CD4-positive, alpha-beta memory T cell (primary cell): ENCODE results near the gene TMEM190. TPM values are rescaled to one million over a fixed set of nuclear protein-coding genes. Genes with fewer than 3 reads are reported as not detected.
"Not testable (repeated sequence)": the region's sequence is repeated elsewhere in the genome, so short reads cannot be mapped to it uniquely, and the experiment has no call there.

Experiments used
- CTCF ChIA-PET: fragments of 350-600 bp; sonication (Branson Sonifier 250); formaldehyde crosslinking; loops from one replicate; lab custom pipeline; 2021; ENCODE audit warnings: inconsistent platforms; ENCODE audit not compliant: partially characterized antibody; lab: Charles Lee
- POLR2A ChIA-PET: fragments of 350-600 bp; sonication (Branson Sonifier 250); formaldehyde crosslinking; loops from one replicate; lab custom pipeline; 2021; ENCODE audit not compliant: partially characterized antibody; lab: Charles Lee
- DNase-seq, 5 donors: peaks; one replicate each; pipeline versions ENCODE4 v3.0.0 to v3.0.0-alpha.2; 2020 to 2022; ENCODE audit warnings: mixed read lengths in 1 of 5
- H3K27ac ChIP-seq: one replicate; pipeline ENCODE4 v1.7.0; 2013; ENCODE audit warnings: low read depth, low read length
- H3K27me3 ChIP-seq: 2 replicates; pipeline ENCODE4 v1.7.0; 2013; ENCODE audit warnings: mild to moderate bottlenecking, low read length, moderate library complexity; ENCODE audit not compliant: insufficient read depth
- H3K36me3 ChIP-seq: 2 replicates; pipeline ENCODE4 v1.7.0; 2013; ENCODE audit warnings: mild to moderate bottlenecking, low read length, moderate library complexity; ENCODE audit not compliant: insufficient read depth
- H3K4me1 ChIP-seq: 2 replicates; pipeline ENCODE4 v1.7.0; 2013; ENCODE audit warnings: mild to moderate bottlenecking, low read length, moderate library complexity; ENCODE audit not compliant: insufficient read depth
- H3K4me3 ChIP-seq, 2 donors: one replicate each; pipeline ENCODE4 v1.7.0; 2013; ENCODE audit warnings: low read length in 2 of 2, mild to moderate bottlenecking in 1 of 2
- H3K9me3 ChIP-seq, 2 donors: one replicate each; pipeline ENCODE4 v1.7.0; 2013; ENCODE audit warnings: low read length in 2 of 2, control low read depth in 1 of 2; ENCODE audit not compliant: control insufficient read depth in 1 of 2
- H3K27ac Mint-ChIP-seq, 7 donors: one replicate each; pipeline ENCODE4 v1.8.0; 2020 to 2021; ENCODE audit warnings: mixed read lengths in 7 of 7, mild to moderate bottlenecking in 6 of 7, inconsistent platforms in 3 of 7, moderate library complexity in 3 of 7
- H3K27me3 Mint-ChIP-seq, 2 donors: one replicate each; pipeline ENCODE4 v1.8.0; 2020 to 2021; ENCODE audit warnings: mixed read lengths in 2 of 2
- H3K36me3 Mint-ChIP-seq, 2 donors: one replicate each; pipeline ENCODE4 v1.8.0; 2020 to 2021; ENCODE audit warnings: mixed read lengths in 2 of 2, inconsistent platforms in 1 of 2, mild to moderate bottlenecking in 1 of 2
- H3K4me1 Mint-ChIP-seq, 4 donors: one replicate each; pipeline ENCODE4 v1.8.0; 2020 to 2021; ENCODE audit warnings: mixed read lengths in 4 of 4, mild to moderate bottlenecking in 1 of 4
- H3K4me3 Mint-ChIP-seq, 8 donors: one replicate each; pipeline ENCODE4 v1.8.0; 2020 to 2021; ENCODE audit warnings: mixed read lengths in 8 of 8, mild to moderate bottlenecking in 7 of 8, moderate library complexity in 6 of 8, inconsistent platforms in 3 of 8
- H3K9me3 Mint-ChIP-seq, 8 donors: one replicate each; pipeline ENCODE4 v1.8.0; 2020 to 2021; ENCODE audit warnings: mixed read lengths in 8 of 8, mild to moderate bottlenecking in 5 of 8, inconsistent platforms in 3 of 8, moderate library complexity in 1 of 8
- intact Hi-C: fragments of 100-400 bp; cut with micrococcal nuclease; formaldehyde crosslinking; loops from one replicate; pipeline ENCODE4 v1.15.1; 2023
- polyA plus RNA-seq, 2 donors: library from polyadenylated mRNA; unstranded; fragments of 300-500 nt; fragmentation: Illumina TruSeq; gene quantifications; one replicate each; pipeline ENCODE4 v1.2.3, GENCODE V29; 2021
- total RNA-seq, 2 experiments: library from RNA; stranded (reverse); gene quantifications; one replicate each; pipeline ENCODE4 v1.2.3, GENCODE V29; 2021

TMEM190 gene
- total and polyA plus RNA-seq, 4 experiments from 2014 or later, result not detected

- Mint-ChIP-seq H3K4me1 (peaks cover 22 to 32% (median 28%) of the 10 kb centered on the region in 4 donors), H3K27ac (peak overlapping the region; percentile 52 to 100 (median 99)), H3K9me3 (peaks cover 0 to 17% (median 0%) of the 10 kb centered on the region in 8 donors), H3K4me3 (peak overlapping the region in 7 of 8 donors; percentile 7 to 95 (median 58)), H3K36me3 (peaks cover 7 to 24% of the 10 kb centered on the region in 2 donors)
- not testable (repeated sequence) for H3K9me3 ChIP-seq, H3K36me3 ChIP-seq, H3K27ac ChIP-seq, H3K27me3 ChIP-seq, H3K4me3 ChIP-seq, DNase-seq, H3K27me3 Mint-ChIP-seq
- CTCF ChIA-PET, result interaction anchor here (0.7 to 2.4 kb wide), 9 partner anchors 10 to 152 kb away, joined by 3 to 14 read pairs (median 3); no protein-coding TSS in a partner anchor
- intact Hi-C loops, result loop anchor here (5.0 kb wide), 1 partner anchor 233 kb away; the partner anchor contains the start of genes ZNF580 and ZNF581
- POLR2A ChIA-PET, result interaction anchor here (0.7 to 8.5 kb wide), 12 partner anchors 9 to 291 kb away, joined by 3 to 247 read pairs (median 6); partner anchors contain the start of genes FIZ1, HSPBP1, ISOC2 and KMT5C
- H3K4me1 ChIP-seq, result peaks cover 24% of the 10 kb centered on the region
Observed at GRCh38 chr19:55409179-55409578, 32.6 kb downstream of the TMEM190 start.

DNA sequence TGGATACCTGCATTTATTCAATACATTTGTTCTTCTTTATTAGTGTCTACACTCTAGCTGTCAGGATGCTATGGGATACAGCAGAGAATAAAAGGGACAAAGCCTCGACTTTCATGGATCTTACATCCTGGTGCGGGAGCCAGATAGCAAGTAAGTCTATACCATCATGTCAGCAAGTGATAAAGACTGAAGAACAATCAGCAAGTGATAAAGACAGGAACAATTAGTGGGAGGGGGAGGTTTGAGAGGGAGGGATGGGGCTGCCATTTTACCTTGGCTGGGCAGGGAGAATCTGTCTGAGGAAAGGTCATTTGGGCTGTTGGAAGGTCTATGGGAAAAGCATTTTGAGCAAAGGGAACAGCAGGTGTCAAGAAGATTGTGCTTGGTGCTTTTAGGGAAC is 33.5 kb downstream of the TMEM190 start:
- intact Hi-C loops, result no loop called here

DNA sequence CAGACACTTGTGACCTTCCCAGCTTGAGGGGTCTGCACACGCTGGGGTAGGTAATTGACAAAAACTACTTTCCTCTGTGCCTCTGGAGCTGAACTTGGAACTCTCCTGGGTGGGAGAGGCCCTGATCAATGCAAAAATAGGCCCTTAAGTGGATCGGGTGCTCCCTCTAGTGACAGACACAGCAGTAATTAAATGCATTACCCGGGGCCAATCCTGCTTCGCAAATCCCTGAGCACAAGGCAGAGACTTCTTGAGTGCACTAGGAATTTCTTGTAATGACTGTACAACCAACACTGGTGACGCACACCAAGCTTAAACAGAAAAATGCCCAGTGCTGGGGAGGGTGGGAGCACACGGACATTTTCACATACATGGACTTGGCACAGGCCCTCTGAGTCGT is 41.6 kb downstream of the TMEM190 start:
- Histone ChIP-seq H3K9me3 (no peaks in the 10 kb centered on the region), H3K4me3 (no peak overlapping the region), H3K27me3 (no peaks in the 10 kb centered on the region), H3K36me3 (no peaks in the 10 kb centered on the region), H3K4me1 (peaks cover 25% of the 10 kb centered on the region), H3K27ac (no peak overlapping the region)
- peak; percentile 54 to 61 (median 60) for DNase-seq
- intact Hi-C loops, result loop anchor here (1.0 kb wide), 3 partner anchors 116 to 206 kb away; no protein-coding TSS in a partner anchor
- ChIA-PET POLR2A (interaction anchor here (1.0 to 1.5 kb wide), 4 partner anchors 10 to 163 kb away, joined by 3 to 6 read pairs (median 4); partner anchors contain the start of genes RPL28 and UBE2S), CTCF (interaction anchor here (1.2 to 6.3 kb wide), 11 partner anchors 10 to 331 kb away, joined by 3 to 41 read pairs (median 6); partner anchors contain the start of genes KMT5C and UBE2S)
- Mint-ChIP-seq H3K36me3 (no peaks in the 10 kb centered on the region), H3K4me3 (no peak overlapping the region), H3K9me3 (no peaks in the 10 kb centered on the region), H3K4me1 (peaks cover 9 to 29% (median 20%) of the 10 kb centered on the region in 4 donors), H3K27me3 (peaks cover 0 to 3% of the 10 kb centered on the region in 2 donors), H3K27ac (peak overlapping the region in 3 of 7 donors; percentile 48 to 74 (median 68))

More for the DNA sequence above, 33.5 kb downstream of the TMEM190 start:
- H3K27ac Mint-ChIP-seq, result peak overlapping the region in 2 of 7 donors; percentile 50 to 99
- ChIA-PET CTCF (interaction anchor here (0.8 to 2.0 kb wide), 2 partner anchors 57 to 93 kb away, joined by 3 to 6 read pairs; no protein-coding TSS in a partner anchor), POLR2A (interaction anchor here (1.2 to 8.5 kb wide), 3 partner anchors 21 to 153 kb away, joined by 3 to 247 read pairs (median 60); partner anchors contain the start of genes ISOC2, PPP6R1, RPL28 and TMEM238)
- peaks cover 7 to 22% of the 10 kb centered on the region in 2 donors for H3K36me3 Mint-ChIP-seq
- H3K27me3 Mint-ChIP-seq, result no peaks in the 10 kb centered on the region
- Histone ChIP-seq H3K27me3 (no peaks in the 10 kb centered on the region), H3K36me3 (peaks cover 4% of the 10 kb centered on the region), H3K4me1 (peaks cover 24% of the 10 kb centered on the region), H3K4me3 (no peak overlapping the region), H3K9me3 (no peaks in the 10 kb centered on the region), H3K27ac (no peak overlapping the region)
- DNase-seq, result no peak
- peak overlapping the region in 1 of 8 donors; percentile 53 for H3K4me3 Mint-ChIP-seq
- H3K9me3 Mint-ChIP-seq, result peaks cover 0 to 17% (median 0%) of the 10 kb centered on the region in 8 donors
- H3K4me1 Mint-ChIP-seq, result peaks cover 22 to 31% (median 28%) of the 10 kb centered on the region in 4 donors

- Histone ChIP-seq H3K27ac (no peak overlapping the region), H3K27me3 (no peaks in the 10 kb centered on the region), H3K4me3 (no peak overlapping the region), H3K9me3 (no peaks in the 10 kb centered on the region), H3K36me3 (no peaks in the 10 kb centered on the region), H3K4me1 (peaks cover 25% of the 10 kb centered on the region)
- CTCF ChIA-PET, result interaction anchor here (1.1 to 6.3 kb wide), 9 partner anchors 11 to 331 kb away, joined by 3 to 41 read pairs (median 10); partner anchors contain the start of gene UBE2S
- Mint-ChIP-seq H3K36me3 (no peaks in the 10 kb centered on the region), H3K9me3 (no peaks in the 10 kb centered on the region), H3K4me1 (peaks cover 9 to 29% (median 20%) of the 10 kb centered on the region in 4 donors), H3K27me3 (peaks cover 0 to 3% of the 10 kb centered on the region in 2 donors), H3K4me3 (no peak overlapping the region), H3K27ac (no peak overlapping the region)
- intact Hi-C loops, result no loop called here
- POLR2A ChIA-PET, result interaction anchor here (1.0 to 1.5 kb wide), 3 partner anchors 11 to 164 kb away, joined by 3 to 5 read pairs (median 3); partner anchors contain the start of gene UBE2S
- no peak for DNase-seq
Observed at GRCh38 chr19:55419103-55419502, 42.5 kb downstream of the TMEM190 start.

- Histone ChIP-seq H3K4me3 (no peak overlapping the region), H3K27ac (no peak overlapping the region), H3K36me3 (no peaks in the 10 kb centered on the region), H3K4me1 (peaks cover 25% of the 10 kb centered on the region), H3K27me3 (no peaks in the 10 kb centered on the region), H3K9me3 (no peaks in the 10 kb centered on the region)
- peaks cover 0 to 3% of the 10 kb centered on the region in 2 donors for H3K27me3 Mint-ChIP-seq
- ChIA-PET POLR2A (interaction anchor here (0.6 kb wide), 1 partner anchor 188 kb away, joined by 3 read pairs; no protein-coding TSS in a partner anchor), CTCF (interaction anchor here (0.7 to 6.3 kb wide), 8 partner anchors 11 to 332 kb away, joined by 3 to 41 read pairs (median 7); partner anchors contain the start of gene UBE2S)
- no peak for DNase-seq
- H3K9me3 Mint-ChIP-seq, result peaks cover 0 to 2% (median 0%) of the 10 kb centered on the region in 8 donors
- no peak overlapping the region for H3K27ac Mint-ChIP-seq
- H3K4me1 Mint-ChIP-seq, result peaks cover 9 to 29% (median 20%) of the 10 kb centered on the region in 4 donors
- peak overlapping the region in 3 of 8 donors; percentile 15 to 46 (median 43) for H3K4me3 Mint-ChIP-seq
- intact Hi-C loops, result no loop called here
- H3K36me3 Mint-ChIP-seq, result no peaks in the 10 kb centered on the region
Observed at GRCh38 chr19:55419624-55420236, 43.1 kb downstream of the TMEM190 start.

DNA sequence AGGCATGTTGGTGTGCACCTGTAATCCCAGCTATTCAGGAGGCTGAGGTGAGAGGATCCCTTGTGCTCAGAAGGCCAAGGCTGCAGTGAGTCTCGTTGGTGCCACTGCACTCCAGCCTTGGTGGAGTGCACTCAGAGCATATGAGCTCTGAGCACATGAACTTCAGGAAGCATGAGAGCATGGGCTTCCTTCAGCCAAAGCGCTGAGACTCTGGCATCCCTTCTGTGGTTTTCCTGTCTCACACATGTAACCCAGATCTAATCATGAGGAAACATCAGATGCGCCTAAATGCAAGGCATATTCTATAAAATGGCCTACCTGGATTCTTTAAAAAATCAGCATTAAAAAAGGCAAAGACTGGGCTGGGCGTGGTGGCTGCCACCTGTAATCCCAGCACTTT is 44.7 kb downstream of the TMEM190 start:
- H3K27me3 ChIP-seq, H3K36me3 Mint-ChIP-seq, H3K36me3 ChIP-seq, H3K4me3 ChIP-seq, intact Hi-C loops, H3K9me3 Mint-ChIP-seq, H3K27ac ChIP-seq, H3K9me3 ChIP-seq, H3K27me3 Mint-ChIP-seq: not testable (repeated sequence)
- peaks cover 25% of the 10 kb centered on the region for H3K4me1 ChIP-seq
- DNase-seq, result peak; percentile 40 to 78 (median 56)
- peaks cover 9 to 29% (median 20%) of the 10 kb centered on the region in 4 donors for H3K4me1 Mint-ChIP-seq
- peak overlapping the region; percentile 69 to 92 (median 83) for H3K27ac Mint-ChIP-seq
- ChIA-PET CTCF (interaction anchor here (1.1 to 6.3 kb wide), 3 partner anchors 37 to 281 kb away, joined by 3 to 41 read pairs (median 9); partner anchors contain the start of gene TMEM238), POLR2A (interaction anchor here (0.9 to 1.9 kb wide), 3 partner anchors 13 to 37 kb away, joined by 3 to 10 read pairs (median 4); partner anchors contain the start of genes TMEM238 and UBE2S)
- H3K4me3 Mint-ChIP-seq, result peak overlapping the region; percentile 20 to 74 (median 63)
